GM10847 (cell line): ENCODE data around the gene IP6K1.

Source experiments
- POLR2A ChIP-seq: IDR thresholded peaks from 2 replicates; pipeline ENCODE4 v1.6.1; 2011; ENCODE audit not compliant: insufficient read length; ENCODE audit errors: extremely low read depth

The IP6K1 gene

GRCh38 chr3:49722896-49723295 is 63.4 kb downstream of the IP6K1 start:
- no peak for TF ChIP-seq POLR2A

- TF ChIP-seq POLR2A: no peak
Observed at GRCh38 chr3:49721896-49722781, 64.2 kb downstream of the IP6K1 start.

- TF ChIP-seq POLR2A: no peak
Observed at GRCh38 chr3:49721596-49721895, 64.8 kb downstream of the IP6K1 start.

- no peak for TF ChIP-seq POLR2A
Observed at GRCh38 chr3:49720855-49721595, 65.3 kb downstream of the IP6K1 start.

- peak; percentile 75 for TF ChIP-seq POLR2A
Observed at GRCh38 chr3:49719214-49719884, 67.0 kb downstream of the IP6K1 start, which contains the start of gene AMIGO3. AMIGO3 (minus strand) TSS chr3:49719684; CDS start chr3:49719465, 219 bp downstream.

GRCh38 chr3:49718858-49719213 is 67.5 kb downstream of the IP6K1 start:
- no peak for TF ChIP-seq POLR2A

GRCh38 chr3:49717959-49718857 is 68.1 kb downstream of the IP6K1 start:
- TF ChIP-seq POLR2A: peak; percentile 17

- no peak for TF ChIP-seq POLR2A
Observed at GRCh38 chr3:49717211-49717958, 69.0 kb downstream of the IP6K1 start.

GRCh38 chr3:49716691-49717210 is 69.6 kb downstream of the IP6K1 start:
- TF ChIP-seq POLR2A: no peak

- TF ChIP-seq POLR2A: no peak
Observed at GRCh38 chr3:49716169-49716568, 70.2 kb downstream of the IP6K1 start.

- TF ChIP-seq POLR2A: no peak
Observed at GRCh38 chr3:49715611-49716121, 70.7 kb downstream of the IP6K1 start.

GRCh38 chr3:49714728-49715550 is 71.4 kb downstream of the IP6K1 start:
- no peak for TF ChIP-seq POLR2A

- TF ChIP-seq POLR2A: no peak
Observed at GRCh38 chr3:49713336-49714105, 72.8 kb downstream of the IP6K1 start.
